SHP77 (cell line): ENCODE data around the gene TTI1.

ENCODE experiments used
- DNase-seq, 2 experiments: peaks; one replicate each; lab custom pipeline; 2025; lab: John Stamatoyannopoulos, UW

TTI1 gene

GRCh38 chr20:38054647-38055046, 21.4 kb upstream of the TTI1 start:
- no peak for DNase-seq

GRCh38 chr20:38052870-38053269, 19.6 kb upstream of the TTI1 start:
- DNase-seq = no peak

GRCh38 chr20:38050686-38051085, 17.4 kb upstream of the TTI1 start:
- DNase-seq = no peak

GRCh38 chr20:38049800-38050199, 16.5 kb upstream of the TTI1 start:
- no peak for DNase-seq

- DNase-seq = no peak
Measured at GRCh38 chr20:38046572-38046971, 13.3 kb upstream of the TTI1 start.

- DNase-seq = no peak
Measured at GRCh38 chr20:38044685-38045084, 11.4 kb upstream of the TTI1 start.

GRCh38 chr20:38043512-38044300, 10.4 kb upstream of the TTI1 start:
- DNase-seq = no peak

- no peak for DNase-seq
Measured at GRCh38 chr20:38040276-38040675, 7.0 kb upstream of the TTI1 start.

GRCh38 chr20:38036366-38036765, 3.1 kb upstream of the TTI1 start:
- no peak for DNase-seq

GRCh38 chr20:38034961-38035360, 1.7 kb upstream of the TTI1 start:
- DNase-seq = no peak

GRCh38 chr20:38034108-38034649, 923 bp upstream of the TTI1 start:
- no peak for DNase-seq

- peak; percentile 4 to 59 for DNase-seq
Measured at GRCh38 chr20:38032585-38033329, 499 bp downstream of the TTI1 start.

- no peak for DNase-seq
Measured at GRCh38 chr20:38031957-38032356, 1.3 kb downstream of the TTI1 start.

- DNase-seq = no peak
Measured at GRCh38 chr20:38029453-38029852, 3.8 kb downstream of the TTI1 start.

GRCh38 chr20:38024496-38024895, 8.8 kb downstream of the TTI1 start:
- DNase-seq = no peak

GRCh38 chr20:38023181-38024001, 9.9 kb downstream of the TTI1 start:
- DNase-seq = no peak

GRCh38 chr20:38021087-38021772, 12.0 kb downstream of the TTI1 start:
- no peak for DNase-seq

- no peak for DNase-seq
Measured at GRCh38 chr20:38018385-38018784, 14.9 kb downstream of the TTI1 start.

- DNase-seq = no peak
Measured at GRCh38 chr20:38017959-38018358, 15.3 kb downstream of the TTI1 start.

- DNase-seq = no peak
Measured at GRCh38 chr20:38013887-38014286, 19.4 kb downstream of the TTI1 start.

- no peak for DNase-seq
Measured at GRCh38 chr20:38012332-38012731, 20.9 kb downstream of the TTI1 start.

- no peak for DNase-seq
Measured at GRCh38 chr20:38011696-38012095, 21.6 kb downstream of the TTI1 start.
